K562 (cell line): ENCODE results near the gene SLC4A2. TPM values are rescaled to one million over a fixed set of nuclear protein-coding genes. Genes with fewer than 3 reads are reported as not detected.

ENCODE experiments used
- FOXA3 ChIP-seq, 2 experiments: fragments of 450-650 bp in 1 of 2; sonication (generic) in 1 of 2; formaldehyde crosslinking; IDR thresholded peaks in 1 of 2; conservative IDR thresholded peaks in 1 of 2; 2 replicates each; pipeline versions ENCODE4 v1.4.0 to v1.8.0; 2020 to 2022; ENCODE audit warnings: mild to moderate bottlenecking in 2 of 2, missing genetic modification reagents in 1 of 2
- HES1 ChIP-seq: fragments of 450-650 bp; IDR thresholded peaks from 2 replicates; pipeline ENCODE4 v1.6.1; 2016; ENCODE audit warnings: low read depth, mild to moderate bottlenecking, moderate library complexity
- HNRNPLL ChIP-seq: fragments of 200-400 bp; formaldehyde crosslinking; IDR thresholded peaks from 2 replicates; pipeline ENCODE4 v1.6.1; 2017; ENCODE audit warnings: low read length, low read depth, mild to moderate bottlenecking; ENCODE audit not compliant: poor library complexity, severe bottlenecking
- IFI16 ChIP-seq: fragments of 250-450 bp; sonication (Bioruptor Pico); IDR thresholded peaks from 2 replicates; pipeline ENCODE4 v2.1.2; 2022; ENCODE audit warnings: mild to moderate bottlenecking, inconsistent platforms
- MAZ ChIP-seq, 2 experiments: fragments of 450-650 bp in 1 of 2; sonication (generic) in 1 of 2; formaldehyde crosslinking; IDR thresholded peaks in 1 of 2; conservative IDR thresholded peaks in 1 of 2; 2 replicates each; pipeline versions ENCODE4 v1.4.0 to v1.5.0; 2020; ENCODE audit warnings: mild to moderate bottlenecking in 1 of 2, missing genetic modification reagents in 1 of 2
- MTA3 ChIP-seq: fragments of 450-650 bp; formaldehyde crosslinking; IDR thresholded peaks from 2 replicates; pipeline ENCODE4 v1.6.1; 2017; ENCODE audit warnings: mild to moderate bottlenecking, borderline replicate concordance
- NBN ChIP-seq: fragments of 450-650 bp; IDR thresholded peaks from 2 replicates; pipeline ENCODE4 v1.6.1; 2016; ENCODE audit warnings: low read depth, mild to moderate bottlenecking
- NR1H2 ChIP-seq: sonication (generic); formaldehyde crosslinking; IDR thresholded peaks from 2 replicates; pipeline ENCODE4 v1.4.0; 2020; ENCODE audit warnings: mild to moderate bottlenecking, missing genetic modification reagents
- PATZ1 ChIP-seq: fragments of 250-450 bp; sonication (Bioruptor Pico); IDR thresholded peaks from 2 replicates; pipeline ENCODE4 v1.5.0; 2020; ENCODE audit warnings: mild to moderate bottlenecking, borderline replicate concordance
- RNF2 ChIP-seq: sonication (generic); IDR thresholded peaks from 2 replicates; pipeline ENCODE4 v1.6.1; 2016
- RUNX1 ChIP-seq: sonication (generic); IDR thresholded peaks from 2 replicates; pipeline ENCODE4 v1.6.1; 2016; ENCODE audit warnings: antibody characterized with exemption, low read depth
- SMARCA5 ChIP-seq: fragments of 450-650 bp; IDR thresholded peaks from 2 replicates; pipeline ENCODE4 v1.6.1; 2016
- TSC22D4 ChIP-seq: fragments of 450-650 bp; IDR thresholded peaks from 2 replicates; pipeline ENCODE4 v1.6.1; 2016; ENCODE audit warnings: missing genetic modification characterization, missing biosample characterization, control low read depth
- ZKSCAN3 ChIP-seq: fragments of 250-450 bp; sonication (Bioruptor Pico); IDR thresholded peaks from 2 replicates; pipeline ENCODE4 v1.4.0; 2020
- ZNF354B ChIP-seq: fragments of 250-450 bp; sonication (Bioruptor Pico); IDR thresholded peaks from 2 replicates; pipeline ENCODE4 v1.4.0; 2020
- ZNF436 ChIP-seq: fragments of 250-450, 450-650 bp; sonication (Bioruptor Pico); formaldehyde crosslinking; IDR thresholded peaks from 2 replicates; pipeline ENCODE4 v1.7.0; 2020; ENCODE audit warnings: mild to moderate bottlenecking
- ZNF778 ChIP-seq: fragments of 450-650 bp; formaldehyde crosslinking; IDR thresholded peaks from 2 replicates; pipeline ENCODE4 v1.4.0; 2020; ENCODE audit warnings: mild to moderate bottlenecking, moderate library complexity
- ZNF830 ChIP-seq: fragments of 250-450 bp; sonication (Bioruptor Pico); IDR thresholded peaks from 2 replicates; pipeline ENCODE4 v1.5.0; 2021; ENCODE audit warnings: mild to moderate bottlenecking
- polyA plus RNA-seq, 8 experiments: library from polyadenylated mRNA; depleted of rRNA in 4 of 8; stranded (reverse) in 5 of 8; unstranded in 3 of 8; fragments of >200 nt; fragmentation: Nextera tagmentation in 2 of 8; fragmentation: Illumina TruSeq in 1 of 8; extraction: Ambion mirVana in 2 of 8; extraction: Trizol in 1 of 8; gene quantifications; 2 replicates each; pipeline versions ENCODE4 v1.2.1 to v1.2.3, GENCODE V29; 2011 to 2014; ENCODE audit warnings: inconsistent platforms in 1 of 8, missing spikeins in 1 of 8
- total RNA-seq, 7 experiments: library from RNA; depleted of rRNA in 6 of 7; stranded (reverse); fragments of >200 nt in 6 of 7; fragmentation: Illumina TruSeq in 2 of 7; extraction: Trizol in 2 of 7; gene quantifications; 2 replicates each; pipeline versions ENCODE4 v1.2.1 to v1.2.3, GENCODE V29; 2011 to 2021; ENCODE audit warnings: low replicate concordance in 1 of 7
- TF ChIP-seq, protein P1 (sequence below): fragments of 250-450 bp; sonication (Bioruptor Pico); IDR thresholded peaks from 2 replicates; pipeline ENCODE4 v1.4.0; 2020; ENCODE audit warnings: borderline replicate concordance
- TF ChIP-seq, protein P2 (sequence below): sonication (generic); formaldehyde crosslinking; IDR thresholded peaks from 2 replicates; pipeline ENCODE4 v1.5.0; 2020; ENCODE audit warnings: missing genetic modification reagents
- TF ChIP-seq, protein P3 (sequence below): IDR thresholded peaks from 3 replicates; pipeline ENCODE4 v1.6.1; 2011; ENCODE audit warnings: borderline replicate concordance, mild to moderate bottlenecking, moderate library complexity; ENCODE audit not compliant: insufficient read length; ENCODE audit errors: extremely low read depth

The SLC4A2 gene
- total and polyA plus RNA-seq, 9 of the 15 experiments (the other 6 are each of a cell fraction or from before 2014, with no cell fraction given), result 11.4 to 375 (median 130) TPM

DNA sequence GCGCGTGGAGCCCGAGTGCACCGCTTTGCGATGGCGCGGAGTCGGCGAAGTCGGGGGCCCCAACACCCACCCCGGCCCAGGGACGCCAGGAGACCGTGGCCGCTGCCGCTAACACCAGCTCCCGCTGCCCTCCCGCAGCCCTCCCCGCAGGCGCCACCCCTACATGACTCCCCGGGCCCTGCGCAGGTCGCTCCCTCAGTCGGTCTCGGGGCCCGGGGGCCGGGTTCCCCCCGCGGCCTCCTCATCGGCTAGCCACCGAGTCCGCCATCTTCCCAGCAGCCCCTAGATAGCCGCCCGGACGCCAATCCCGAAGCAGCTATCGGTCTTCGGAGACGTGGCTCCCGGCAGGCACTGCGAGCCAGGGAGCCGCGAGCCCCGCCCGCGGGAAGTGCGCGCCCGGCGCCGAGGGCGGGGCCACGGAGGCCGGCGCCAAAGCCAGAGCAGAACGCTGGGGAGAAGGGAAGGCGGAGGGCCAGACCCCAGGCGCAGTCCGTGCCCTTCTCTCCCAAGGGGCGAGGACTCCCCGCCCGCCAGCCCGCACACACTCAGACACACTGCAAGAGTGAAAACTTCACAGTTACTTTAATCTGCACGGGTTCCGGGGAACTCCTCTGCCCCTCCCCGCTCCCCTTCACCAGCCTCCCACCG lies 21.3 kb downstream of the SLC4A2 start, which contains the start of gene FASTK (continued):
- TF ChIP-seq ZKSCAN3, result no peak
- TF ChIP-seq ZNF436 (CRISPR knock-in tag), result peak; percentile 44; the same call in 1 of the 2 replicates
- TF ChIP-seq SMARCA5, result no peak
- no peak for TF ChIP-seq RUNX1
- TF ChIP-seq MTA3, result peak; percentile 79; the same call in 1 of the 2 replicates
- TF ChIP-seq, protein P1, sequence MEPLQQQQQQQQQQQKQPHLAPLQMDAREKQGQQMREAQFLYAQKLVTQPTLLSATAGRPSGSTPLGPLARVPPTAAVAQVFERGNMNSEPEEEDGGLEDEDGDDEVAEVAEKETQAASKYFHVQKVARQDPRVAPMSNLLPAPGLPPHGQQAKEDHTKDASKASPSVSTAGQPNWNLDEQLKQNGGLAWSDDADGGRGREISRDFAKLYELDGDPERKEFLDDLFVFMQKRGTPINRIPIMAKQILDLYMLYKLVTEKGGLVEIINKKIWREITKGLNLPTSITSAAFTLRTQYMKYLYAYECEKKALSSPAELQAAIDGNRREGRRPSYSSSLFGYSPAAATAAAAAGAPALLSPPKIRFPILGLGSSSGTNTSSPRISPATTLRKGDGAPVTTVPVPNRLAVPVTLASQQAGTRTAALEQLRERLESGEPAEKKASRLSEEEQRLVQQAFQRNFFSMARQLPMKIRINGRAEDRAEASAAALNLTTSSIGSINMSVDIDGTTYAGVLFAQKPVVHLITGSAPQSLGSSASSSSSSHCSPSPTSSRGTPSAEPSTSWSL, result no peak
- TF ChIP-seq IFI16 (CRISPR knock-in tag), result no peak
- TF ChIP-seq RNF2, result 0 out of 2 replicates have a peak, but pooled peaks have one; percentile 23
- TF ChIP-seq, protein P2, sequence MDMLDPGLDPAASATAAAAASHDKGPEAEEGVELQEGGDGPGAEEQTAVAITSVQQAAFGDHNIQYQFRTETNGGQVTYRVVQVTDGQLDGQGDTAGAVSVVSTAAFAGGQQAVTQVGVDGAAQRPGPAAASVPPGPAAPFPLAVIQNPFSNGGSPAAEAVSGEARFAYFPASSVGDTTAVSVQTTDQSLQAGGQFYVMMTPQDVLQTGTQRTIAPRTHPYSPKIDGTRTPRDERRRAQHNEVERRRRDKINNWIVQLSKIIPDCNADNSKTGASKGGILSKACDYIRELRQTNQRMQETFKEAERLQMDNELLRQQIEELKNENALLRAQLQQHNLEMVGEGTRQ, result no peak
- TF ChIP-seq TSC22D4 (tag), result no peak
- peak; percentile 92 for TF ChIP-seq ZNF830 (CRISPR knock-in tag)
- no peak for TF ChIP-seq FOXA3 (CRISPR knock-in tag; conservative IDR thresholded peaks at IDR 0.05 in 1 of 2, IDR thresholded peaks at IDR 0.05 in 1 of 2)
- no peak for TF ChIP-seq ZNF778 (CRISPR knock-in tag)
- no peak for TF ChIP-seq HES1
- TF ChIP-seq PATZ1 (CRISPR knock-in tag), result 0 out of 2 replicates have a peak, but pooled peaks have one; percentile 19
- TF ChIP-seq, protein P3, sequence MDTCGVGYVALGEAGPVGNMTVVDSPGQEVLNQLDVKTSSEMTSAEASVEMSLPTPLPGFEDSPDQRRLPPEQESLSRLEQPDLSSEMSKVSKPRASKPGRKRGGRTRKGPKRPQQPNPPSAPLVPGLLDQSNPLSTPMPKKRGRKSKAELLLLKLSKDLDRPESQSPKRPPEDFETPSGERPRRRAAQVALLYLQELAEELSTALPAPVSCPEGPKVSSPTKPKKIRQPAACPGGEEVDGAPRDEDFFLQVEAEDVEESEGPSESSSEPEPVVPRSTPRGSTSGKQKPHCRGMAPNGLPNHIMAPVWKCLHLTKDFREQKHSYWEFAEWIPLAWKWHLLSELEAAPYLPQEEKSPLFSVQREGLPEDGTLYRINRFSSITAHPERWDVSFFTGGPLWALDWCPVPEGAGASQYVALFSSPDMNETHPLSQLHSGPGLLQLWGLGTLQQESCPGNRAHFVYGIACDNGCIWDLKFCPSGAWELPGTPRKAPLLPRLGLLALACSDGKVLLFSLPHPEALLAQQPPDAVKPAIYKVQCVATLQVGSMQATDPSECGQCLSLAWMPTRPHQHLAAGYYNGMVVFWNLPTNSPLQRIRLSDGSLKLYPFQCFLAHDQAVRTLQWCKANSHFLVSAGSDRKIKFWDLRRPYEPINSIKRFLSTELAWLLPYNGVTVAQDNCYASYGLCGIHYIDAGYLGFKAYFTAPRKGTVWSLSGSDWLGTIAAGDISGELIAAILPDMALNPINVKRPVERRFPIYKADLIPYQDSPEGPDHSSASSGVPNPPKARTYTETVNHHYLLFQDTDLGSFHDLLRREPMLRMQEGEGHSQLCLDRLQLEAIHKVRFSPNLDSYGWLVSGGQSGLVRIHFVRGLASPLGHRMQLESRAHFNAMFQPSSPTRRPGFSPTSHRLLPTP, result no peak
- TF ChIP-seq ZNF354B (CRISPR knock-in tag), result no peak
- TF ChIP-seq NBN, result no peak
- peak; percentile 99 for TF ChIP-seq MAZ (CRISPR knock-in tag; conservative IDR thresholded peaks at IDR 0.05 in 1 of 2, IDR thresholded peaks at IDR 0.05 in 1 of 2)
- peak; percentile 56; the same call in 1 of the 2 replicates for TF ChIP-seq NR1H2 (CRISPR knock-in tag)
- peak; percentile 61 for TF ChIP-seq HNRNPLL
